Suppressor macrophage (primary cell): ENCODE results near the gene ZNF587.
"Not testable (repeated sequence)": the region's sequence is repeated elsewhere in the genome, so short reads cannot be mapped to it uniquely, and the experiment has no call there.

ENCODE experiments used
- DNase-seq, 4 experiments: peaks; one replicate each; pipeline ENCODE4 v3.0.0-alpha.2; 2020 to 2022

Gene ZNF587

GRCh38 chr19:57823155-57823554 is 26.5 kb upstream of the ZNF587 start:
- DNase-seq: not testable (repeated sequence)

- not testable (repeated sequence) for DNase-seq
Observed at GRCh38 chr19:57823608-57824007, 26.1 kb upstream of the ZNF587 start.

GRCh38 chr19:57825511-57825910 is 24.1 kb upstream of the ZNF587 start:
- no peak for DNase-seq

GRCh38 chr19:57829316-57829715 is 20.3 kb upstream of the ZNF587 start:
- DNase-seq: no peak

- peak in 3 of 4 experiments; percentile 21 to 42 (median 40) for DNase-seq
Observed at GRCh38 chr19:57830071-57830602, 19.5 kb upstream of the ZNF587 start, which contains the start of gene ZNF587B. TSS of gene ZNF587B (plus strand) at chr19:57830299. CDS start at chr19:57830529, 230 bp downstream.

GRCh38 chr19:57836991-57837390 is 12.7 kb upstream of the ZNF587 start:
- DNase-seq: not testable (repeated sequence)

GRCh38 chr19:57838622-57839191 is 11.0 kb upstream of the ZNF587 start:
- not testable (repeated sequence) for DNase-seq

GRCh38 chr19:57841122-57841763 is 8.4 kb upstream of the ZNF587 start:
- DNase-seq: no peak

- peak in 2 of 4 experiments; percentile 9 to 21 for DNase-seq
Observed at GRCh38 chr19:57847164-57847563, 2.5 kb upstream of the ZNF587 start.

GRCh38 chr19:57849162-57849665 is 445 bp upstream of the ZNF587 start:
- DNase-seq: not testable (repeated sequence)

- DNase-seq: peak in 2 of 4 experiments; percentile 13 to 15
Observed at GRCh38 chr19:57850553-57851017, 926 bp downstream of the ZNF587 start.

- DNase-seq: not testable (repeated sequence)
Observed at GRCh38 chr19:57851812-57852603, 2.3 kb downstream of the ZNF587 start.

- not testable (repeated sequence) for DNase-seq
Observed at GRCh38 chr19:57854117-57854516, 4.5 kb downstream of the ZNF587 start.

- DNase-seq: not testable (repeated sequence)
Observed at GRCh38 chr19:57862351-57862750, 12.7 kb downstream of the ZNF587 start.

- DNase-seq: no peak
Observed at GRCh38 chr19:57867868-57868492, 18.3 kb downstream of the ZNF587 start.

GRCh38 chr19:57869655-57870054 is 20.0 kb downstream of the ZNF587 start:
- DNase-seq: not testable (repeated sequence)

- no peak for DNase-seq
Observed at GRCh38 chr19:57870225-57870624, 20.6 kb downstream of the ZNF587 start.

GRCh38 chr19:57872450-57872849 is 22.8 kb downstream of the ZNF587 start:
- no peak for DNase-seq

GRCh38 chr19:57873883-57874799 is 24.5 kb downstream of the ZNF587 start:
- not testable (repeated sequence) for DNase-seq

GRCh38 chr19:57886046-57886445 is 36.4 kb downstream of the ZNF587 start:
- DNase-seq: no peak
